SK-N-SH (cell line): Measurements from ENCODE around the gene SAP30L. TPM values are rescaled to one million over a fixed set of nuclear protein-coding genes. Genes with fewer than 3 reads are reported as not detected.

ENCODE experiments used
- CTCF ChIA-PET: fragments of 300-600, 350-600 bp; formaldehyde crosslinking; extraction: SDS; loops from one replicate; lab custom pipeline; 2021; lab: Yijun Ruan, JAX
- POLR2A ChIA-PET: fragments of 350-600 bp; sonication (Branson Sonifier 250); formaldehyde crosslinking; extraction: SDS; loops from one replicate; lab custom pipeline; 2020; ENCODE audit warnings: antibody characterized with exemption, inconsistent platforms; lab: Yijun Ruan, JAX
- DNase-seq: peaks from one replicate; pipeline ENCODE4 v3.0.0; 2012
- H2AFZ ChIP-seq: fragments of 200-600 bp; sonication (generic); 2 replicates; pipeline ENCODE4 v1.8.1; 2016; ENCODE audit warnings: antibody characterized with exemption, mild to moderate bottlenecking, low read depth
- H3F3A ChIP-seq: fragments of 200-600 bp; sonication (generic); replicated peaks from 2 replicates; pipeline ENCODE3; 2016; ENCODE audit warnings: antibody characterized with exemption, mild to moderate bottlenecking; ENCODE audit not compliant: insufficient read depth
- H3K27ac ChIP-seq, 2 experiments: fragments of 200-500 bp in 1 of 2; fragments of 200-600 bp in 1 of 2; sonication (Bioruptor generic) in 1 of 2; sonication (generic), shearing (Covaris generic) in 1 of 2; 2 replicates each; pipeline versions ENCODE4 v1.5.1 to v1.6.1; 2014 to 2016; ENCODE audit warnings: low read depth in 2 of 2, inconsistent platforms in 1 of 2, low read length in 1 of 2, mild to moderate bottlenecking in 1 of 2, mixed read lengths in 1 of 2
- H3K27me3 ChIP-seq: fragments of 200-600 bp; sonication (generic), shearing (Covaris generic); 2 replicates; pipeline ENCODE4 v1.6.1; 2016; ENCODE audit warnings: mixed run types; ENCODE audit not compliant: insufficient read depth
- H3K36me3 ChIP-seq, 2 experiments: fragments of 200-500 bp in 1 of 2; fragments of 200-600 bp in 1 of 2; sonication (Bioruptor generic) in 1 of 2; sonication (generic) in 1 of 2; replicated peaks in 1 of 2; 2 replicates each; pipeline versions ENCODE3 to v1.5.1; 2014 to 2016; ENCODE audit warnings: low read length in 1 of 2, mild to moderate bottlenecking in 1 of 2; ENCODE audit not compliant: insufficient read depth in 2 of 2, control insufficient read depth in 1 of 2
- H3K4me1 ChIP-seq, 2 experiments: fragments of 200-500 bp in 1 of 2; fragments of 200-600 bp in 1 of 2; sonication (Bioruptor generic) in 1 of 2; sonication (generic), shearing (Covaris generic) in 1 of 2; 2 replicates each; pipeline versions ENCODE4 v1.5.1 to v1.6.1; 2014 to 2016; ENCODE audit warnings: low read depth in 1 of 2, low read length in 1 of 2, mixed run types in 1 of 2; ENCODE audit not compliant: insufficient read depth in 2 of 2, control insufficient read depth in 1 of 2
- H3K4me2 ChIP-seq: fragments of 200-600 bp; sonication (generic), shearing (Covaris generic); 2 replicates; pipeline ENCODE4 v1.6.1; 2017; ENCODE audit warnings: mixed run types
- H3K4me3 ChIP-seq, 2 experiments: fragments of 200-500 bp in 1 of 2; fragments of 200-600 bp in 1 of 2; sonication (Bioruptor generic) in 1 of 2; sonication (generic), shearing (Covaris generic) in 1 of 2; 2 replicates each; pipeline versions ENCODE4 v1.5.1 to v1.8.1; 2014 to 2016; ENCODE audit warnings: low read depth in 2 of 2, inconsistent platforms in 1 of 2, low read length in 1 of 2, mild to moderate bottlenecking in 1 of 2, mixed read lengths in 1 of 2, moderate library complexity in 1 of 2
- H3K79me2 ChIP-seq: fragments of 200-600 bp; sonication (generic); 2 replicates; pipeline ENCODE4 v1.8.1; 2017; ENCODE audit warnings: mild to moderate bottlenecking; ENCODE audit not compliant: insufficient read depth
- H3K9ac ChIP-seq: fragments of 200-600 bp; sonication (generic); 2 replicates; pipeline ENCODE4 v1.6.1; 2017; ENCODE audit warnings: mixed run types
- H3K9me2 ChIP-seq: fragments of 200-600 bp; sonication (generic); 2 replicates; pipeline ENCODE4 v1.6.1; 2017; ENCODE audit warnings: mixed run types
- H3K9me3 ChIP-seq: fragments of 200-600 bp; sonication (generic); 2 replicates; pipeline ENCODE4 v1.6.1; 2017; ENCODE audit warnings: mixed run types, mild to moderate bottlenecking, moderate library complexity
- H4K20me1 ChIP-seq: fragments of 200-600 bp; sonication (generic); 2 replicates; pipeline ENCODE4 v1.6.1; 2017; ENCODE audit warnings: mild to moderate bottlenecking, mixed run types; ENCODE audit not compliant: insufficient read depth
- CHD2 ChIP-seq: fragments of 150-350 bp; IDR thresholded peaks from 2 replicates; pipeline ENCODE4 v1.6.1; 2018; ENCODE audit warnings: low read length; ENCODE audit not compliant: partially characterized antibody
- ELF1 ChIP-seq: IDR thresholded peaks from 2 replicates; pipeline ENCODE4 v1.4.0; 2012
- FOXJ3 ChIP-seq: sonication (generic); formaldehyde crosslinking; IDR thresholded peaks from 2 replicates; pipeline ENCODE4 v1.5.1; 2020; ENCODE audit warnings: mild to moderate bottlenecking, missing genetic modification reagents
- GABPA ChIP-seq: IDR thresholded peaks from 2 replicates; pipeline ENCODE4 v1.4.0; 2012; ENCODE audit warnings: low read depth, mild to moderate bottlenecking
- POLR2AphosphoS5 ChIP-seq: IDR thresholded peaks from 2 replicates; pipeline ENCODE4 v1.6.1; 2012; ENCODE audit warnings: low read depth, low read length
- RCOR1 ChIP-seq: fragments of 150-350 bp; IDR thresholded peaks from 2 replicates; pipeline ENCODE4 v1.6.1; 2017; ENCODE audit warnings: antibody characterized with exemption, low read length
- SIN3A ChIP-seq: IDR thresholded peaks from 2 replicates; pipeline ENCODE4 v1.6.1; 2012; ENCODE audit warnings: low read depth, mild to moderate bottlenecking, low read length, moderate library complexity, borderline replicate concordance
- TAF1 ChIP-seq: IDR thresholded peaks from 2 replicates; pipeline ENCODE4 v1.6.1; 2012; ENCODE audit warnings: low read depth, mild to moderate bottlenecking, low read length, moderate library complexity, borderline replicate concordance
- WGBS: methylation state at CpG from one replicate; pipeline ENCODE4 v1.1.6; 2017; ENCODE audit warnings: low lambda C conversion rate; 5-methylcytosine and 5-hydroxymethylcytosine counted together
- polyA plus RNA-seq, 3 experiments: library from polyadenylated mRNA; depleted of rRNA; stranded (reverse); fragments of >200 nt; gene quantifications; 2 replicates each; pipeline ENCODE4 v1.2.3, GENCODE V29; 2012
- TF ChIP-seq, protein P1 (sequence below): IDR thresholded peaks from 2 replicates; pipeline ENCODE4; 2012
- TF ChIP-seq, protein P2 (sequence below): IDR thresholded peaks from 2 replicates; pipeline ENCODE4 v1.6.1; 2012; ENCODE audit warnings: mild to moderate bottlenecking, low read depth, low read length, moderate library complexity
- TF ChIP-seq, protein P3 (sequence below): fragments of 150-350 bp; IDR thresholded peaks from 2 replicates; pipeline ENCODE4 v1.6.1; 2016; ENCODE audit warnings: mild to moderate bottlenecking, low read depth, low read length

The SAP30L gene, protein sequence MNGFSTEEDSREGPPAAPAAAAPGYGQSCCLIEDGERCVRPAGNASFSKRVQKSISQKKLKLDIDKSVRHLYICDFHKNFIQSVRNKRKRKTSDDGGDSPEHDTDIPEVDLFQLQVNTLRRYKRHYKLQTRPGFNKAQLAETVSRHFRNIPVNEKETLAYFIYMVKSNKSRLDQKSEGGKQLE
- polyA plus RNA-seq (2012; rRNA removed): 26.6 and 29.1 TPM in 2 replicates
- polyA plus RNA-seq (2012; cell fraction: cytosol; rRNA removed): 28.6 and 36.0 TPM in 2 replicates
- polyA plus RNA-seq (2012; cell fraction: nucleus; rRNA removed): 22.6 and 31.8 TPM in 2 replicates

DNA sequence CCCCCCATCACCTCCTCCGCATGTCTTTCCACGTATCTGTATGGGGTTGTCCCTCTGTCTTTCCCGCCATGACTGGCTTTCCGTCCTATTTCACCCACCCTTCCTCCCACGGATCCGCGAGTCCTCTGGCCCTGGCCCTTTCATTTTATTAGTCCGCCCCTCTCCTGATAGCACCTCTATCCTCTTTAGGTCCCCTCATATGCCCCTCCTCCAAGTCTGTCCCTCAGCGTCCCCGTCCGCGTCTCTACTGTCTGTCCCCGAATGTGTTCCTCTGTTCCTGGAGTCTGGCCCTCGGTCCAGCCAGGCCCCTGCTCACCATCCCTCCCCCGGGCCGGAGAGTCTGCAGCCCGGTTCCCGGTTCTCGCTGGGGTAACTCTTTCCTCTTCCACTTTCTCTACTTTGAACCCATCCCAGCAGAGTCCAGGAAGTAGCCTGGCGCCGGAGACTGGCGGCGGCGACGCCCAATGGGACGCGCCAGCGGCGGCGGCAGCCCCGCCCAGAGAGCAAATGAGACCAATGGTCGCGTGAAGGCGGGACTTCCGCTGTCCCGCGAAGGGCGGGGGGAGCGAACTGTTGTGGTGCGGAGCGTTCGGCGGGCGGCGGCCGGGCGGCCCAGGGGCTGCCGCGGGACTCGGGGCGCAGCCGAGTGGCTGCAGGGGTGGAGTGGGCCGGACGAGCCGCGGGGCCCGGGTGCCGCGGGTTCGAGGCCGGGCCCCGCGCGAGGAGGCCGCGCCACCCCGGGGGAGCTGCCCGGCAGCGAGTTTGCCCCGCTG, at the start of gene SAP30L:
SAP30L (plus strand) TSS at position 576 of the 773 bp plus-strand sequence. CDS start 608 bp downstream, outside the sequence.
- TF ChIP-seq TAF1 (peak; percentile 65), CHD2 (peak; percentile 92), SIN3A (peak; percentile 11; the same call in 1 of the 2 replicates), POLR2AphosphoS5 (peak; percentile 81), RCOR1 (0 out of 2 replicates have a peak, but pooled peaks have one; percentile 10), GABPA (peak; percentile 84), FOXJ3 (CRISPR knock-in tag) (no peak), ELF1 (peak; percentile 92)
- TF ChIP-seq, protein P1, sequence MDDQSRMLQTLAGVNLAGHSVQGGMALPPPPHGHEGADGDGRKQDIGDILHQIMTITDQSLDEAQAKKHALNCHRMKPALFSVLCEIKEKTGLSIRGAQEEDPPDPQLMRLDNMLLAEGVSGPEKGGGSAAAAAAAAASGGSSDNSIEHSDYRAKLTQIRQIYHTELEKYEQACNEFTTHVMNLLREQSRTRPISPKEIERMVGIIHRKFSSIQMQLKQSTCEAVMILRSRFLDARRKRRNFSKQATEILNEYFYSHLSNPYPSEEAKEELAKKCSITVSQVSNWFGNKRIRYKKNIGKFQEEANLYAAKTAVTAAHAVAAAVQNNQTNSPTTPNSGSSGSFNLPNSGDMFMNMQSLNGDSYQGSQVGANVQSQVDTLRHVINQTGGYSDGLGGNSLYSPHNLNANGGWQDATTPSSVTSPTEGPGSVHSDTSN: peak; percentile 100
- TF ChIP-seq, protein P2, sequence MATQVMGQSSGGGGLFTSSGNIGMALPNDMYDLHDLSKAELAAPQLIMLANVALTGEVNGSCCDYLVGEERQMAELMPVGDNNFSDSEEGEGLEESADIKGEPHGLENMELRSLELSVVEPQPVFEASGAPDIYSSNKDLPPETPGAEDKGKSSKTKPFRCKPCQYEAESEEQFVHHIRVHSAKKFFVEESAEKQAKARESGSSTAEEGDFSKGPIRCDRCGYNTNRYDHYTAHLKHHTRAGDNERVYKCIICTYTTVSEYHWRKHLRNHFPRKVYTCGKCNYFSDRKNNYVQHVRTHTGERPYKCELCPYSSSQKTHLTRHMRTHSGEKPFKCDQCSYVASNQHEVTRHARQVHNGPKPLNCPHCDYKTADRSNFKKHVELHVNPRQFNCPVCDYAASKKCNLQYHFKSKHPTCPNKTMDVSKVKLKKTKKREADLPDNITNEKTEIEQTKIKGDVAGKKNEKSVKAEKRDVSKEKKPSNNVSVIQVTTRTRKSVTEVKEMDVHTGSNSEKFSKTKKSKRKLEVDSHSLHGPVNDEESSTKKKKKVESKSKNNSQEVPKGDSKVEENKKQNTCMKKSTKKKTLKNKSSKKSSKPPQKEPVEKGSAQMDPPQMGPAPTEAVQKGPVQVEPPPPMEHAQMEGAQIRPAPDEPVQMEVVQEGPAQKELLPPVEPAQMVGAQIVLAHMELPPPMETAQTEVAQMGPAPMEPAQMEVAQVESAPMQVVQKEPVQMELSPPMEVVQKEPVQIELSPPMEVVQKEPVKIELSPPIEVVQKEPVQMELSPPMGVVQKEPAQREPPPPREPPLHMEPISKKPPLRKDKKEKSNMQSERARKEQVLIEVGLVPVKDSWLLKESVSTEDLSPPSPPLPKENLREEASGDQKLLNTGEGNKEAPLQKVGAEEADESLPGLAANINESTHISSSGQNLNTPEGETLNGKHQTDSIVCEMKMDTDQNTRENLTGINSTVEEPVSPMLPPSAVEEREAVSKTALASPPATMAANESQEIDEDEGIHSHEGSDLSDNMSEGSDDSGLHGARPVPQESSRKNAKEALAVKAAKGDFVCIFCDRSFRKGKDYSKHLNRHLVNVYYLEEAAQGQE: no peak
- TF ChIP-seq, protein P3, sequence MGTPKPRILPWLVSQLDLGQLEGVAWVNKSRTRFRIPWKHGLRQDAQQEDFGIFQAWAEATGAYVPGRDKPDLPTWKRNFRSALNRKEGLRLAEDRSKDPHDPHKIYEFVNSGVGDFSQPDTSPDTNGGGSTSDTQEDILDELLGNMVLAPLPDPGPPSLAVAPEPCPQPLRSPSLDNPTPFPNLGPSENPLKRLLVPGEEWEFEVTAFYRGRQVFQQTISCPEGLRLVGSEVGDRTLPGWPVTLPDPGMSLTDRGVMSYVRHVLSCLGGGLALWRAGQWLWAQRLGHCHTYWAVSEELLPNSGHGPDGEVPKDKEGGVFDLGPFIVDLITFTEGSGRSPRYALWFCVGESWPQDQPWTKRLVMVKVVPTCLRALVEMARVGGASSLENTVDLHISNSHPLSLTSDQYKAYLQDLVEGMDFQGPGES: peak; percentile 91
- peaks cover 4% of the 10 kb centered on the region for H3F3A ChIP-seq
- peak within 1 kb of the TSS; percentile 68 to 80 for H3K27ac ChIP-seq
- H3K4me2 ChIP-seq: peak within 1 kb of the TSS; percentile 96
- H3K9ac ChIP-seq: peak within 1 kb of the TSS; percentile 76
- H4K20me1 ChIP-seq: peaks cover 31% of the 10 kb centered on the region
- H3K4me3 ChIP-seq: peak within 1 kb of the TSS; percentile 96
- no peaks in the 10 kb centered on the region for H3K9me3 ChIP-seq
- ChIA-PET POLR2A (no interaction called here), CTCF (interaction anchor here (0.7 to 2.1 kb wide), 7 partner anchors 10 to 204 kb away, joined by 3 to 6 read pairs (median 3); no protein-coding TSS in a partner anchor)
- no peaks in the 10 kb centered on the region for H3K27me3 ChIP-seq
- WGBS: under 1% methylated on average over 32 of the region's 70 CpGs
- peak; percentile 99 for DNase-seq
- peaks cover 0 to 15% of the 10 kb centered on the region in 2 experiments; a peak in 3 of 4 replicates for H3K4me1 ChIP-seq
- peak within 1 kb of the TSS; percentile 95 for H2AFZ ChIP-seq
- H3K9me2 ChIP-seq: no peaks in the 10 kb centered on the region
- peaks cover 62% of the 10 kb centered on the region for H3K79me2 ChIP-seq
- H3K36me3 ChIP-seq: peaks cover 10 to 24% of the 10 kb centered on the region in 2 experiments
